SH-SY5Y (cell line): ENCODE measurements around the gene FNIP1.

ENCODE experiments used
- GATA2 ChIP-seq: IDR thresholded peaks from 2 replicates; pipeline ENCODE4 v1.6.1; 2011; ENCODE audit warnings: mild to moderate bottlenecking, low read depth, low read length
- GATA3 ChIP-seq: IDR thresholded peaks from 2 replicates; pipeline ENCODE4 v1.6.1; 2011; ENCODE audit warnings: low read depth, mild to moderate bottlenecking, low read length, moderate library complexity

FNIP1 gene

DNA sequence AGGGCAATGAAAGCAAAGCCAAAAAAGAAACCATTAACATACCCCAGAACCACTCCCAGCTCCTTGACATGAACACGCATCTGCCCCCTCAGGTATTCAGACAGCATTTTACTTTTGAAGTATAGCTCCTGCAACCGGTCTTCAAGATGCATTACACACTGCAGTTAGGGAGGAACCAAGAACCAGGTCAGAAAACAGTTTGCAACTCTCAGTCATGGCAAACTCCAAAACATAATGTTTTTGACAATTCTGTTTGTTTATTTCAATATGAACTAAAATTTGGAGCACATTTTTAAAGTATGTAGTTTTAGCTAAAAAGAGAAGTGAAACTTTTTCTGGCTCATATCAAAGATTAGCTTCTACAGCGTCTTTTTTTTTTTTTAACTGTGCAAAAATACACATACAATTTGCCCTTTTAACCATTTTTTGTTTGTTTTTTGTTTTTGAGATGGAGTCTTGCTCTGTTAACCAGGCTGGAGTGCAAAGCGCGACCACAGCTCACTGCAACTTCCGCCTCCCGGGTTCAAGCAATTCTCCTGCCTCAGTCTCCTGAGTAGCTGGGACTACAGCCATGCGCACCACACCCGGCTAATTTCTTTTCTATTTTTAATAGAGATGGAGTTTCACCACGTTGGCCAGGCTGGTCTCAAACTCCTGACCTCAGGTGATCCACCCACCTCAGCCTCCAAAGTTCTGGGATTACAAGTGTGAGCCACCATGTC, 149.6 kb downstream of the FNIP1 start:
- TF ChIP-seq GATA3 (no peak), GATA2 (no peak)

DNA sequence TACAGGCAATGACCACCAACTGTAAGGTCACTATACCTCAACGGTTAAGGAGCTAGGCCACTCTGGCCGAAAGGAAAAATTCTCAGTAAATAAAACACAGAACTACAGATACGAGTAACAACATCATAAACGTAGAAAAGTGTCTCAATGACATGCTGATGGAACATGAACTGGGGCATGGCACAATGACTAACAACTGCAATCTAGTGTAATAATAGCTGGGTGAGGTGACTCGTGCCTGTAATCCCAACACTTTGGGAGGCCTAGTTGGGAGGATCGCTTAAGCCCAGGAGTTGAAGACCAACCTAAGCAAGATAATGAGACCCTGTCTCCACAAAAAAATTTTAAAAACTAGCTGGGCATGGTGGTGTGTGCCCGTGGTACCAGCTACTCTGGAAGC, 152.0 kb downstream of the FNIP1 start:
- no peak for TF ChIP-seq GATA2
- no peak for TF ChIP-seq GATA3

DNA sequence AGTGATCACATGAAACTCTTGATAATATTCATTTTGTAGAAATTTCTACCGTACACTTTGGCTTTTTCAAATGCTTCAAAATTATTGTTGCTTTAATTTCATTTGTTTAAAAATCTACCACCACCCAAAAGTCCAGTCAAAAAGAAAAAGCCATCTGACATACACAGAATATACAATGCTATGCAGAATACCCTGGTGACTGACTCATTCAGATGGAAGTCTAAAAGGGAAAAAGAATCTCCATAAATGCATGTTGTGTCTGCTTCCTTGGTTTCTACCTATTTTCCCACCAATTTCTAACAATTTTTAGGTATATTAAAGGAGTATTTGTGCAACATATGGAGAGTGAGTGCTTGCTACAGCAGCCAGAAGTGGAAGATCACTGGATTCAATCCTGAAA, 152.4 kb downstream of the FNIP1 start:
- TF ChIP-seq GATA2 (no peak), GATA3 (no peak)

DNA sequence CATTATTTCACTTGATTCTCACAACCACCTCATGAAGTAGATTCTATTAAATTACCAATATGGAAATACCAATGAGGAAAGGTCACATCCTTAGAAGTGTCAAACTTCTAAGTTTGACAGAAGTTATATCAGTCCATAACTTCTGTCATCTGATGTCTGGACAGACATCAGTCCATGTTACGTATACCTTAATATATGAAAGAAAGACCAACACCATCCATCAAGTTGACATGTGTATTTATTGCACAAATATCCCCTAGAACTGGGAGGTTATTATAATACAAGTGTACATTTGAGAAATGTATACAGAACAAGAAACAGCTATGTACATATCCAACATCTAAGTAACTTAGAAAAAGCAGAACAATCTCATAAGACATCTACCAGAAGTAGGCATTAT, 155.3 kb downstream of the FNIP1 start:
- TF ChIP-seq GATA2 (no peak), GATA3 (no peak)

DNA sequence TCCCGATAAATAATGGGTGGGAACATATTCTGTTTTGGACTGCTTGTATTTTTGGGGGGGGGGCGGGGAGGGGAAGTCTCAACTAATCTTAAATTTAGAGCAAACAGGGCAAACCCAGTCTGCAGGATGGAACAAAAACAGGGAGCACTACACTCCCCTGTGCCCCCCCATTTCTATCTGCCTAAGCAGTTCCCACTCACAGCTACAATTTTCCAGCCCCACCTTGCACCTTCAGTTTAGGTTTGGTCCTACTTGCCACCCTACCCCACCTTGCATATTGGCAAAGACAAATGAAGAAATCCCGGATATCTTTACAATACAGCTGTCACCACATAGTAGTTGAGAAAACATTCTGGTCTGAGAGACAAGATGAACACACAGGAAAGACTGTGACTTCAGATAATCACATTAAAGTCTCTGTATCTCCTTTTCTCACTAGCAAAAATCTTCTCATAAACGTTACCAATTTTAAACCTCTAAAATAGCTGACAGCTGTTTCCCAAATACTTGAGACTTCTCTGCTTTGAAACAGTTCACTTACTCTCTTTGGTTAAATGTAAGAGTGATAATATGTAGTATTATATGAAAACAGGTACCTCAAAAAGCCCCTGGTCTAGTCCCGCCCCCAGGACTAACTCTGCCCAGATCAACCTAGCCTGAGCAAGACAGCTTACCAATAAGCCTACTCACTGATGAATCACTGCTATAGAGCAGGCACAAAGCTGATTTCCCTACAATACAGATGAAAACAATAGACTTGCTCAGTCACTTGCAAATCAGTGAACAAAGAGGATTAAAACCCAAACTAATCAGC, 156.6 kb downstream of the FNIP1 start:
- TF ChIP-seq GATA2 (no peak), GATA3 (no peak)

DNA sequence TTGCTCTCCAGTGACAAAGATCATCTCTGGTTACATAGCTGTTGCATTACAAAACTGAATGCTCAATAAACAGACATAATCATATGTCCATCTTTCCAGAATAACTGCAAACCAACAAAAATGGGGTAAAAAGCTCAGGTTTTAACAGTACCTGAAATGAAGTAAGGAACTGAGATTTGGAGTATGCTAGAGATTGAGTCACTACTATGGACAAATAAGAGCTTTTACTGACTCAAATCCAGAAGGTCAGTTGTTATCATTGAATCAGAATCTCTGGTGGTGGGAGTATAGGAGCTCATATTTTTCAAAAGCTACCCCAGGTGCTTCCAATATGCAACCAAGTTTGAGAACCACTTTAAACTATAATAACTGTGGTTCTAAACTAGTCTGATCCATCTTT, 157.7 kb downstream of the FNIP1 start:
- TF ChIP-seq GATA2 (no peak), GATA3 (no peak)

DNA sequence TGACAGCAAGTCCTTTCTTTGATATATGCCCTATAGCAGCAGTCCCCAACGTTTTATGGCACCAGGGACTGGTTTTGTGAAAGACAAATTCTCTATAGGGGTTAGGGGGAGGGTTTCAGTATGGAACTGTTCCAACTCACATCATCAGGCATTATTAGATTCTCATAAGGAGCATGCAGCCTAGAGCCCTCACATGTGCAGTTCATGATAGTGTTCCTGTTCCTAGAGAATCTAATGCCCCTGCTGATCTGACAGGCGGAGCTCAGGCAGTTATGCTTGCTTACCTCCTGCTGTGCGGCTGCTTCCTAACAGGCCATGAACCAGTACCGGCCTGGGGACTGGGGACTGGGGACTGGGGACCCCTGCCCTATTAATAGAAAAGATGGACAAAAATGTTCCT, 159.1 kb downstream of the FNIP1 start:
- TF ChIP-seq GATA3, result no peak
- no peak for TF ChIP-seq GATA2

DNA sequence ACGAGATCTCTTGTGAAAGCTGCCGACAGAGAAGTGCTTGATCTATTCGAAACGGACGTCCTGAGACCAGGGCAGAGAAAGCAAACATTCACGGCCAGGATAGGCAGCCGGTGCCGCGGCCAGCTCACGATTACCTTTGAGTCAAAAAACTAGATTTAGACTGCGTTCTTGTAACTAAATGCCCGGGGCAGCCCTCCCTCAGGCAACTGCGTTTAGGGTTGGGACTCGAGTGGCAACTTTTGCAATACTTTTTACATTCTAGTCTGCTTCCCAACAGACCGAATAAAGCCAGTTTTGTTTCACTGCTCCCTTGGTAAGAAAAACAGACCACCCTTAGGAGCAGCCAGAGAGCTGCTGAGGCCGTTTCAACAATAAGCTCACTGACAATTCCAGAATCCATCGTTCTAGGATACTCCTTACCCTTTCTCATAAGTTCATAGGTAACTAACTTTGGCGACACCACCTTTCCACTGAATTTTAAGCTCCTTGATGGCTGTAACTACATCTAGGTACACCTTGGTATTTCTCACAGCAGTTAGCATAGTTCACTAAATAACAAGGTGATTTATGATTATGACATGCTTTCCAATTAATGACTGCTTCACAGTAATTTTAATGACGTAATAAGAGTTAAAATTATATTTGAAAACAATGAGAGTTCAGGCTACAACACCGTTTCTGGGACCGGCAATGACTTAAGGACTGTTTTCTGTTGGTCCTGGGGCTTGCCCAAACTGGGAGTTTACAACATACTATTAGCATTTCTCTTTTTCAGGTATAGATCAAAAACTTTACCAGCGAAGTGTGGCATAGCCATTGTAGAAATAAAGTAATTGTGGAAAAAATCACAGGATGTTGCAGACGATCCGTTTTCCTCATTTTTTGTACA, 160.9 kb downstream of the FNIP1 start:
- TF ChIP-seq GATA2 (no peak), GATA3 (no peak)

DNA sequence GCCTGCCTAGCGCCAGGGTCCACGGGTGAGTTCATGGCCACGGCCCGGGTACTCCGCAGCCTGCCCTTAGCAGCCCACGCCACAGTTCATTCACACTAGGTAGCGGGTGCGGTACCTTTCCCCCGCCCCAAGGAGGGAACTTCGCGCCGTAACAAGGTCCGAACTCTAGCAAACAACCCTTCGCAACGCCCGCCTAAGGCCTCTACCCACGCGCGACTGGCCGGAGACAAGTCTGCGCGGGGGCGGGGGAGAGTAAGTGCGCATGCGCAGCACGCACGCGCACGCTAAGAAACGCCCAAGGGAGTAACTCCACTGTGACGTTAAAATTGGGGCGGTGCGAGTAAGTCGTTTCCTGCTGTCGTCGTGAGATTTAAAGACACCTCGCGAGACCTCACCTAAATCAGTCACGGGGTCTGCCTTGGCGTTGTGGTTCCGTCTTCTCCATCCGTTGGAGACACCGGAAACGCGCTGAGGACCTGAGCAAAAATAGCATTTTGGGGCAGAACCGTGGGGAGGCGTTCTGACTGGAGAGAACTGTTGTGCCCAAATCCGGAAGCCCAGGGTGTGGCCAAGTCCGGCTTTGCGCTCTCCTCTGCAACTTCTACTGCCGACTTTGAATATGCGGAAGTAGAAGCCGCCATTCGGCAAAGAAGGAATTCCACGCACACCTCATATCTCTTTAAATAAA, 161.7 kb downstream of the FNIP1 start, which contains the start of gene RAPGEF6:
Gene RAPGEF6 (minus strand): TSS at position 234 of the 688 bp plus-strand sequence. CDS start 199 bp downstream, at position 35.
- TF ChIP-seq GATA2, result no peak; the same call in 1 of the 2 replicates
- no peak for TF ChIP-seq GATA3

DNA sequence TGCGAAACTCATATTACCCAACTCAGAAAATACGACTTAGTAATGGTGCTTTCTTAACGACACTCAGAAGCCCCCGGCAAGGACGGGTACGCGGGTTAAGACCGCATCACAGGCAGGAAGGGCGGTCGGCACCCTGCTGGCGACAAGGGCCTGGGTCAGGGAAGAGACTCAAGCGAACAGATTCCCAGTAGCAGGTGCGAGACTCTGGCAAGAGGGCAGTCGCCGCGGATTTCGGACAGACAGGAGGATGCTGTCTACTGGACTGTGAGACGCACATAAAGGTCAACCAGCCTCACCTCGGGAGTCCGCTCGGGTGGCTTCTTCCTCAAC, 162.2 kb downstream of the FNIP1 start:
- TF ChIP-seq GATA3, result no peak
- TF ChIP-seq GATA2, result no peak

DNA sequence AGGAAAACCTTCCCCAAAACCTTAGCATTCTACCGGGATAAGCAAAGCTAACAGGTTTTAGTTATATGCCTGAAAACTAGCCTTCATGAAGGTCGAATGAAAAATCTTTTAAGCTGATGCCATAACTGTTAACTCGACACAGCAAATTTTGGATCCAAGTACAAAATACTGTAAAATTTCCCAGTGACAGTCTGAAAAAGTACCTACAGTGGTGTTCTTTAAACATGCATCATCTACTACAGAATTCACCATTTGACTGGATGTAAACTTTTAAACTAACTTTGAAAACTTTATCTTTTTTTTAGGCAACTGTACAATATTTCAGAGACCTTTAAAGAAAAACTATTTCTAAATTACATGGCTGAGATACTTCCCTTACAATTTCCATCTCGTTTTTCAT, 162.6 kb downstream of the FNIP1 start:
- no peak for TF ChIP-seq GATA2
- TF ChIP-seq GATA3, result no peak

DNA sequence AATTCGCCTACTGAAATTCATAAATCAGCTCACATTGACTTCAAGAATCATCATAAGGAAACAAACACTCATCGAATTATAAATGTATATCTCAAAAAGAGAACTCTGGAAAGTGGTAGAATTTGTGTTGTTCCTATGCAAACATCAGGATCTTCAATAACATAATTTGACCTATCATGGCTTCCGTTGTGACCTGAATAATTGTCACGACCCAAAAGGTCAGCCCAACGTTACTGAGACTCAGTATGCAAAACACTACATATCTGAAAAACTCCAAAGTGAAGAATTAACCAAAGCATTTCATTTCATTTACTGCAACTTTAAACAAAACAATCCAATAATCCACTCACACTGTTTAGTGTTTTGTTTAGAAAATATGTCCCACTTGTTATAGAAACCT, 163.0 kb downstream of the FNIP1 start:
- no peak for TF ChIP-seq GATA2
- no peak for TF ChIP-seq GATA3

DNA sequence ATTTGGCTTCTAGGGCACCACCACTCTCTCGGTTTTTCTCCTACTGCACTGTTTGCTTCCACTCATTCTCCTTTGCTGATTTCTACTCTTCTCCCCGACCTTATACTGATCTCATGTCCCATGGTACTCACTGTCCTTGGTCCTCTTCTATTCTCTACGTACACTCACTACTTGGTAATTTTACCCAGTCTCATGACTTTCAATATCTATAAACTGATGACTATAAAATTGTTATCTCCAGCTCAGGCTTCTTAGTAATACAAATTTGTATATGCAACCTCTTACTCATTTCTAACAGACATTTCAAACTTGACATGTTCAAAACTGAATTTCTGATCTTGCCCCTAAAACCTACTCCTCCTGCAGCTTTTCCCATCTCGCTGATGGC, 165.9 kb downstream of the FNIP1 start:
- TF ChIP-seq GATA3 (no peak), GATA2 (no peak)

DNA sequence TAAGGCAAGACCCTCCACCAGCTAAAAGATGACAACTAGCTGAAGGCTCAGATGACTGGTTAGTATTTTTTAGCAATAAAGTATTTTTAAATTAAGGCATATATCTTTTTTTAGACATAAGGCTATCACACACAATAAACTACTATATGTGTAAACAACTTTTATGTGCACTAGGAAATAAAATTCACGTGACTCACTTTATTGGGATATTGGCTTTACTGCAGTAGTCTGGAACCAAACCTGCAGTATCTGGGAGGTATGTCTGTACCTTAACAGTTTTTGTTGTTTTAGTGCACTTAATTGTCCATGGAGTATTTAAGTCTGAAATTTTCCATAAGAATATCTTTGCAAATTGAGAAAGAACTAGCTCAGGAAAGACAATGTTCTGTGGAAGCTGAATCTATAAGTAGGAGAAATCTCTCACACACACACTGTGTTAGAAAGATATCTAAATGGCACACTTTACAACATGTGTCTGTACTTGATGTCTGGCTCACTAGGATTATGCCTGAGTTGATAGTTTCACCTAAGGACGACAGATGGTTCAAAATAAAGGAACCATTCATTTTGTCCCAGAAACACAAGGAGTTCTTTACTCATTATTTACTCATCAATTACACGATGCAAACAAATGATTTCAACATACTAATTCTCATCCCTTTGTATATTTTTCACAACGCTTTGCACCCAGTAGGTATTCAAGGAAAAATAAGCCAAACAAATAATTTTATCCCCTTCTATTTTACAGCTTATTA, 166.4 kb downstream of the FNIP1 start:
- TF ChIP-seq GATA3, result no peak
